NCI-H2171 (cell line): Measurements from ENCODE around the gene CPNE9.

Experiments used
- DNase-seq: peaks from one replicate; lab custom pipeline; 2025; lab: John Stamatoyannopoulos, UW

Gene CPNE9

DNA sequence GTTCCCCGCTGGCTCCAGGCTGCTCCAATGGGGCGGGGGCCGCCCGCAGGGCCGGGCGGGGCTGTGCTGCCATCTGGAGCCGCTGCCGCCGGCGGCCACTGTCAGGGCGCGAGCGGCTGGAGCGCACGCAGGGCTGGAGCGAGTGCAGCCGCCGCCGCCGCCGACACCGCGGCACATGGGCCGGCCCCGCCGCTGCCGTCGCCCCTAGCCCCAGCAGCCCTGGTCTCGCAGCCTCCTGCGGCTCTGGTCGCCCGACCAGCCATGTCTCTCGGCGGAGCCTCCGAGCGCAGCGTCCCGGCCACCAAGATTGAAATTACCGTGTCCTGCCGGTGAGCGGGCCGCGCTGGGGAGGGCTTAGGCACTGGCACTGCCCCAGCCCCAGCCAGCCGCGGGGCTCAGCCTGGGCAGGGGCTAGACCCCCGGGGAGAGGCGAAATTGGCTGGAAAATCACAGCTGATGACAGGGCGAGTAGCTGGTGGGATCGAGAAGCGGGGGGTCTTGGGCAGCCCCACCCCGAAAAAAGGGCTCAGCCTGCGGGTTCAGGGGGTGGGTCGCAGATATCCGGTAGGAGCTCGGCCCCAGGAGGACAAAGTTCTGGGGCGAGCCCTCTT is at the start of gene CPNE9:
TSS of gene CPNE9 (plus strand) at position 98 of the 611 bp plus-strand sequence. CDS start at position 262, 164 bp downstream.
- no peak for DNase-seq

DNA sequence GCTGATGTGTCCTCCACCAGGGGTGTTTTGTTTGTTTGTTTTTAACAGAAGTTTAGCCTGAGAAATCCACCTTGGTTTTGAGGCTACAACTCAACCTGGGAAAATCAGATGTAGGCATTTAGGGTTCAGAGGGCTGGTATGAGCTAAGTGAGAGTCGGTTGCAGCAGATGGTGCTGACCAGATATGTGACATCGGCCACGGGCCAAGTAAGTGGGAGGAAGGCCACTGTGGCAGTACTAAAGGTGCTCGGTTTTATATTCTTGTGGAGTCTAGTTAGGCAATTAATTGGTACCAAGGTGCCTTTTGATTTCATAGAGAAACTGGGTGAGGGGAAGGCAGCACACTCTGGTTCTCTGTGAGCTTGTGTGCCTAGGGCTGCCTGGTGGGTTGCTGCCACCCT is 43.8 kb upstream of the CPNE9 start:
- DNase-seq, result no peak

- no peak for DNase-seq
Observed at GRCh38 chr3:9660972-9661371, 42.7 kb upstream of the CPNE9 start.

DNA sequence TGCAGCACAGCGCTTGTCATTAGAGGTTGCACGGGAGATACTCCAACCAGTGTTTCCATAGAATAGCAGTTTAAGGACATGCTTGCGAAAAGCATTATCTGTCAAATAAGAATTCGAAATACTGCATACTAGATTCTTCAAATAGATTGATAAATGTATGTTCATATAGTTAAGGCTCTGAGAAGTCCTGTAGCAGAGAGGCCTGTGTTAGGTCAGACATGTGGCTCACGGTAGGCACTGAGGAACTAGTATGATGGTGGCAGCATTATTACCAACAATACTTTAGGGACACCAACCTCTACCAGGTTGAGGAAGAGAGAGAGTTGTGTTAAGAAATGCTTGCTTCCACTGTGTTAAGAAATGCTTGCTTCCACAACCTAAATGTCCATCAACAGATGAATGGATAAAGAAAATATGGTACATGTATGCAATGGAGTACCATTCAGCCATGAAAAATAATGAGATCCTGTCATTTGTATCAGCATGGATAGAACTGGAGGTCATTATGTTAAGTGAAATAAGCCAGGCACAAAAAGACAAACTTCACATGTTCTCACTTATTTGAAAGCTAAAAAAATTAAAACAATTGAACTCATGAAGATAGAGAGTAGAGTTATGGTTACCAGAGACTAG is 39.4 kb upstream of the CPNE9 start:
- no peak for DNase-seq

- DNase-seq, result no peak
Observed at GRCh38 chr3:9666704-9667445, 36.8 kb upstream of the CPNE9 start.

DNA sequence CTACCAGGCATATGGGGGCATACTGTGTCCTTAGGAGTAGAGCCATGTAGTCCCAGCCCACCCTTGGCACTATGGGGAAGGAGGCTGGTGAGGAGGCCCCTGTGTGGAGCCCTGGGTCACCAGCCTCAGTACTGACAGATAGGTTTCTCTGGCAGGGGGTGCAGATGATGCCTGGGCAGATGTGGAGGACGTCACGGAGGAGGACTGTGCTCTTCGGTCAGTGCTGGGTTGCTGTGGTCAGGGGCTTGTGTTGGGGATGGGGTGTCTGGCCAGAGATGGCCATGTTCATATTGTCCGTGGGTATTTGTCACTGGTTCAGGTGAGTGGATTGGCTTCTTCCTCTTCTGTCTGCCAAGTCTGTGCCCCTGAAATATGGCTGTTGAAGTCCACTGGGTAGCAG is 34.4 kb upstream of the CPNE9 start:
- DNase-seq, result no peak

DNA sequence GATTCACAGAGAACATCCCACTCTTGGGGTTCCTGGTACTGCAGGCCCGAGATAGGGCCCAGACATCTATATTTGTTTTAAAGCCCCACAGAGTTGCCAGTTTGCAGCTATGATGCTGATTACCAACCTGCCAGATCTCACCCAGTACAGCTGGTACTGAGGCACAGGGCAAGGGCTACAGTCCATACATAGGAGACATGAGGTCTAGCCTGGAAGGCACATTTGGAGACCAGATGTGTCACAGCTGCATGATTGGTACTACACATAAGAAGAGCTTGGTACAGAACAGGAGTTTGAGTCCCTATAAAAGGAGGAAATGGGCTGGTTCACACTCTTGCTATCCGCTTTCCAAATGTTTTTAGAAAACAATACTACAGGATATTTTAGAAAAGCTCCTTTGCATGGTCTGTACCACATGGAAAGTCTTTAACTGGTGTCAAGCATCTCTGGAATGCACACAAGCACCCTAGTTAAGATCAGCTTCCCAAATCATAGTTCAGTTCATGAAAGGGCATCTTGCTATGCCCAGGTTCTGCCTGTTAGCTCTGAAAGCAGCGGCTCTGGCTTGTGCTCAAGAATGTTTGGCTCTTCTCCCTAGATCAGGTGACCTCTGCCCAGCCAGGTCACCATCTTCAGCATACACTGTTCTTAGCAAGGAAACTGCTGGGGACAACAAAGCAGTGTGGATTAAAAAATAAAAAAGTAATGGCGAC is 33.8 kb upstream of the CPNE9 start:
- no peak for DNase-seq

DNA sequence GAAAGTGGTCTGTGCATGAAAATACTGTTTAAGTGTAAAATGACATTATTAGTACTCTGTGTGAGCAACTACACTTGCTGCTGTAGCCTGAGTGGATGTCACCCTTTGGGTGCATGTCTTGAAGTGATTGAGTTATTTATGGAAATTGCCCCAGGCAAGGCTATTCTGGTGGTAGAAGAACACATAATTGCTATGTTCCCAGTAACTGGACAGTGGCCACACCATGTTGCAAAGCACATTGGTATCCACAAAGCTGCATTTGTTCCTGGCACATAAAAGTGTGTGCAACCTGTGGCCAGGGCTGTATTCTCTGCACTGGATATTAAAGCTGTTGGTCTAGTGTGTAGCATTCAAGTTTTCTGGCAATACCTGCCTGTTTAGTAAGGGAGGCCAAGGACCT is 30.6 kb upstream of the CPNE9 start:
- no peak for DNase-seq

DNA sequence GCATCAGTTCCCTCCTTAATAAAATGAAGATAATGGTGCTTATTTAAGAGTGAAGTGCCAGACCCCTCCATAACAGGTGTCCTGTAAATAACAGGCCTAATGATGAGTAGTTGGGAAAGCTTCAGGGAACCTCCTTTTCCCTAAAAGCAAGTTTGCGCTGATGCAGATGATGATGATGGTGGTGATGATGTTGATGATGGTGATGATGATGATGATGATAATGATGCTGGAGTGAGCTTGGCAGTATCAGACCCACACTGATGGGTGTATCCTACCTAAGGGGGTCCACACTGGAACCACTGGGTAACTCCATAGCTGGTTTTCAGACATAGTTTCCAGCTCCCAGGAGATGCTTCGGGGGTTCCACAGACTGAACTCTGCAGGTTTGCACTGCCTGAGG is 29.9 kb upstream of the CPNE9 start:
- no peak for DNase-seq

DNA sequence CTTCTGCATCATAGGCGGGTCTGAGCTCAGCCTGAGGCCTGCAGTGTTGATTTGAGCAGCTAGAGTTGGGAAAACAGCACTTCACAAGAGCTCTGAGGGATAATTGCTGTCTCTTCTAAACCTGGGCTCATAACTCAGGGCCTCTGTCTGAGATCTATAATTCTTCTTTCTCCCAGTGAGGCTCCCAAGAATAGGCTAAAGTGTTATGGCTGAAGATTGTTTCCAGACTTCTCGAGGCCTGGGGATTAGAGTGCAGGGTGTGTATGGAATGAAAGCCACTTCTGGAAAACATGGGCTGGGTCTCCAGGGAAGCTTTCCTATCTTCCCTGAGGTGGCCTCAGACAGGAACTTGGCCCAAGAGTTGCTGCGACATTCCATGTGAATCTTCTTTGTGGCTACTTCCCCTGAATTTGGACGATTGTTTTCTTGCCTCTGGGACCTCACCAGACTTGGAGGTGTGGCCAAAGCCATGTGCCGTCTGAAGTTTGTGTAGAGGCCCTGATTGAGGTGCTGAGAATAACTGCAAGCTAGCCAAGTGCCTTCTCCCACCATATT is 27.8 kb upstream of the CPNE9 start:
- DNase-seq, result no peak

DNA sequence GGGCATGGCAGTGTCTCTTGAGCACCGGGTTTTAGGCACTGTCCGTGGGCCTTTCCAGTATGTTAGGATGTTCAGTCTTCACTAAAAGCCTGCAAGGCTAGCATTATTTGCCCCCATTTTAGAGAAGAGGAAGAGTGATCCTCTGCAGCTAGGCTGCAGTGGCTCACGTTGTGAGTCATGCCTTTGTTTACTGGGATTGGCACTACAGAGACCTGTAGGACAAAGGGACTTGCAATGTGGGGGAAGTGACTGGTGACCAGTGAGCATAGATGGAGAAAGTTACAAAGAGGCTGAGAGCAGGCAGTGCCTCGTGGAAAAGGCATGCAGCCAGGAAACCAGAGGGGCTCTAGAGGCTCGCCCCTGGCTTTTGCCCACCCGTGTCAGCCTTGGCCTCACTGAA is 26.8 kb upstream of the CPNE9 start:
- no peak for DNase-seq

GRCh38 chr3:9678493-9678892 is 25.1 kb upstream of the CPNE9 start:
- no peak for DNase-seq

- DNase-seq, result no peak
Observed at GRCh38 chr3:9679476-9680080, 24.1 kb upstream of the CPNE9 start.

GRCh38 chr3:9681011-9681722 is 22.5 kb upstream of the CPNE9 start:
- no peak for DNase-seq

DNA sequence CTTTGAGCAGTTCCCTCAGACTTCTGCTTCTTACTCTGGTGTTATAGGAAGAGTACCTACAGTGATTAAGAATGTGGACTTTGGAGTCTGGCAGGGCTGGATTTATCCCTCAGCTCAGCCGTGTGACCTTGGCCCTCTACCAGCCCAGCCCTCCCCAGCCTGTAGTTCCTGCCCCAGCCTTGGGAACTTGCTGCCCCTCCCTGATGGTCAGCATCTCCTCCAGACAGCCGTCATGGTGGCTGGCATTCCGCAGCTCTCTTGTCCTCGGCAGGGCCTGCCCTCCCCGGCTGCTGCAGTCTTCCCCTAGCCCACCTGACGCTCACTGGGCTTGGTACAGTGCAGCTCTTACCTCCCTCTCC is 21.9 kb upstream of the CPNE9 start:
- no peak for DNase-seq

- no peak for DNase-seq
Observed at GRCh38 chr3:9682096-9682495, 21.5 kb upstream of the CPNE9 start.

GRCh38 chr3:9683426-9683825 is 20.2 kb upstream of the CPNE9 start:
- no peak for DNase-seq

DNA sequence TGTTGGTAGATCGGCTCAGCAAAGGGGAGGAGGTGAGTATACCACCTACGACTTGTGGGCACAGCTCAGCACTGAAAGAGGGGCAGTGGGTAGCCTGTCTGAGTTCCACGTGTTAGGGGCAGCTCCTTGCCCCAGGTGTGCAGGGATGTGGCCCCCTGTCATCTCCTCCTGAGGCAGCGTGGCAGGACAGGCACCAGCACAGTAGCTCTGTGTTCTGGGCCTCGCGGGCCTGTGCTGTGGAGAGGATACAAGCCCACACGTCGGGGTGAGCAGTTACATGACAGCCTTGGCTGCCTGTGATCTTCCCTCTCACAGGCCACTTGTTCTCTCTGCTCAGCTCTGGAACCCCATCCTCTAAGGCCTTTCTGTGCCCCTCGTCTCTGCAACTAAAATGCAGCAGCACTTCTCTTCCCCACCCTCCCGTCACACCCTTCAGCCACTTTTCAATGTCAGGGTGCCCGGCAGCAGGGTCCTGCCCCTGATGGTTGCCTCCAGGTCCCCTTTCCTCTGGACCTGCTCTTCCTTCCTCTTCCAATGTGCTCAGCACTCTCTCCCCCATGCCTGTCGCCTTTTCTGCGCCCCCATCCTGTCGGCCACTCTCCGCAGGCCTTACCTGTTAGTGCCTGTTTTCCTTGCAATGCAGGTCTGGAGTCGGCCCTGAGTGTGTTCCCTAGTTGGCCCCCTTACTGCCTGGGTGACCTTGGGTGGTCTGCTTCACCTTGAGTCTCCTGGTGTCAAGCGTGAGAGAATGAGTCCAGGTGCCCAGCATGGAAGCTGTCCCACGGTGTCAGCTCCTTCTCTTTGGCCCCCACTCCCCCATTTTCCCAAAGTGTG is 18.2 kb upstream of the CPNE9 start:
- no peak for DNase-seq

- DNase-seq, result no peak
Observed at GRCh38 chr3:9686050-9686550, 17.5 kb upstream of the CPNE9 start.

DNA sequence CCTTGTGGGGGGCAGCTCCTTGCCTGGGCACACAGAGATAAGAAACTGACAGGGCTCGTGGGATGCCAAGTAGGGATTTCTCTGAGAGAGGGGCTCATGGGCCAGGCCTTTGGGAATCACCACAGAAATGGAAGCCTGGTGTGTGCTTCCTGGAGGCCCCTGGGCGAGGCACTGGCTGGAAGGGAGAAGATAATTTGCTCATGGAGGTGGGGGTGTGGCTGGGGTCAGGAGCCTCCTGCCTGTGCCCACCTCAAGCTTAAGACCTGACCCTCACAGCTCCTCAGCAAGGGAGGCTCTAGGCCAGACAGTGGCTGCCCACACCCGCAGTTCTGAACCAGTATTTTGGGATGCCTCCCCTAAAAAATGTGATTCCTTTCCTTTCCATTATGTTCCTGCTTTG is 16.9 kb upstream of the CPNE9 start:
- no peak for DNase-seq
